PC-9 (cell line): ENCODE results near the gene TGFBR2. TPM values are rescaled to one million over a fixed set of nuclear protein-coding genes. Genes with fewer than 3 reads are reported as not detected.

ENCODE experiments used
- BruUV-seq: library from RNA; stranded (reverse); fragments of 400-500 nt; replicated peaks from 2 replicates; lab custom pipeline; 2021; lab: Mats Ljungman, UMichigan
- CTCF ChIA-PET: fragments of 300-600 bp; sonication (Branson Sonifier 250); formaldehyde crosslinking; loops from one replicate; lab custom pipeline; 2022; ENCODE audit warnings: antibody characterized with exemption; lab: Charles Lee
- POLR2A ChIA-PET: fragments of 300-600 bp; sonication (Branson Sonifier 250); formaldehyde crosslinking; loops from one replicate; lab custom pipeline; 2022; ENCODE audit warnings: antibody characterized with exemption; ENCODE audit not compliant: unreplicated experiment; lab: Charles Lee
- DNase-seq, 2 experiments: peaks; one replicate each; pipeline versions ENCODE4 v3.0.0 to v3.0.0-alpha.2; 2015 to 2022; ENCODE audit warnings: mixed read lengths in 1 of 2
- H2AFZ ChIP-seq: fragments of 200-600 bp; sonication (generic); 2 replicates; pipeline ENCODE4 v1.8.1; 2017; ENCODE audit warnings: antibody characterized with exemption
- H3F3A ChIP-seq: fragments of 200-600 bp; sonication (generic); 2 replicates; pipeline ENCODE4 v1.8.1; 2017; ENCODE audit warnings: antibody characterized with exemption, mild to moderate bottlenecking, low read depth; ENCODE audit not compliant: insufficient read depth
- H3K27ac ChIP-seq: fragments of 200-600 bp; sonication (generic); 2 replicates; pipeline ENCODE4 v1.6.1; 2016; ENCODE audit warnings: mixed run types
- H3K27me3 ChIP-seq: fragments of 200-600 bp; sonication (generic); 2 replicates; pipeline ENCODE4 v1.6.1; 2016; ENCODE audit warnings: low read depth, mixed run types; ENCODE audit not compliant: insufficient read depth
- H3K36me3 ChIP-seq: fragments of 200-600 bp; sonication (generic); 2 replicates; pipeline ENCODE4 v1.6.1; 2016; ENCODE audit warnings: low read depth, mixed run types
- H3K4me1 ChIP-seq: fragments of 200-600 bp; sonication (generic); replicated peaks from 2 replicates; pipeline ENCODE4 v1.6.1; 2016; ENCODE audit warnings: mixed run types; ENCODE audit not compliant: insufficient read depth
- H3K4me2 ChIP-seq: fragments of 200-600 bp; sonication (generic); 2 replicates; pipeline ENCODE4 v1.6.1; 2017; ENCODE audit warnings: mixed run types
- H3K4me3 ChIP-seq: fragments of 200-600 bp; sonication (generic); 2 replicates; pipeline ENCODE4 v1.6.1; 2016; ENCODE audit warnings: mixed run types
- H3K79me2 ChIP-seq: fragments of 200-600 bp; sonication (generic); 2 replicates; pipeline ENCODE4 v1.6.1; 2017; ENCODE audit warnings: low read depth, mixed run types
- H3K9me2 ChIP-seq: fragments of 200-600 bp; sonication (generic); 2 replicates; pipeline ENCODE4 v1.8.1; 2017; ENCODE audit warnings: mild to moderate bottlenecking; ENCODE audit not compliant: insufficient read depth
- H3K9me3 ChIP-seq: fragments of 200-600 bp; sonication (generic); 2 replicates; pipeline ENCODE4 v1.8.1; 2016; ENCODE audit warnings: low read depth; ENCODE audit not compliant: insufficient read depth
- H4K20me1 ChIP-seq: fragments of 200-600 bp; sonication (generic); 2 replicates; pipeline ENCODE4 v1.8.1; 2017; ENCODE audit not compliant: insufficient read depth
- CTCF ChIP-seq: fragments of 200-600 bp; sonication (generic); conservative IDR thresholded peaks from 2 replicates; pipeline ENCODE4 v1.6.1; 2017; ENCODE audit warnings: mixed run types, antibody characterized with exemption, mild to moderate bottlenecking, moderate library complexity
- EZH2 ChIP-seq: fragments of 200-600 bp; sonication (generic); IDR thresholded peaks from 2 replicates; pipeline ENCODE4 v1.8.0; 2017; ENCODE audit warnings: antibody characterized with exemption, low read depth
- intact Hi-C: fragments of 100-400 bp; cut with micrococcal nuclease; formaldehyde crosslinking; loops from one replicate; pipeline ENCODE4 v1.10.0; 2022; ENCODE audit not compliant: unreplicated experiment
- total RNA-seq: library from RNA; stranded (reverse); gene quantifications from 2 replicates; pipeline ENCODE4 v1.2.3, GENCODE V29; 2021

TGFBR2 gene
- total RNA-seq, 1 experiment from 2014 or later: 33.6 TPM

GRCh38 chr3:30719536-30719935 lies 113.1 kb downstream of the TGFBR2 start:
- no TSS peak for BruUV-seq
- intact Hi-C loops: no loop called here
- Histone ChIP-seq H3K4me2 (no peak overlapping the region), H3K4me3 (no peak overlapping the region), H3K36me3 (no peaks in the 10 kb centered on the region), H3K4me1 (peaks cover 15% of the 10 kb centered on the region), H2AFZ (no peak overlapping the region), H3K9me3 (no peaks in the 10 kb centered on the region), H3K9me2 (no peaks in the 10 kb centered on the region), H3F3A (peaks cover 13% of the 10 kb centered on the region), H3K27me3 (no peaks in the 10 kb centered on the region), H3K79me2 (no peaks in the 10 kb centered on the region), H4K20me1 (no peaks in the 10 kb centered on the region), H3K27ac (no peak overlapping the region)
- ChIA-PET CTCF (no interaction called here), POLR2A (interaction anchor here (0.7 kb wide), 1 partner anchor 89 kb away, joined by 3 read pairs; no protein-coding TSS in a partner anchor)
- TF ChIP-seq EZH2 (no peak), CTCF (no peak)
- no peak for DNase-seq

- H4K20me1 ChIP-seq: no peaks in the 10 kb centered on the region
- ChIA-PET POLR2A (no interaction called here), CTCF (no interaction called here)
- no peaks in the 10 kb centered on the region for H3K36me3 ChIP-seq
- H3K79me2 ChIP-seq: no peaks in the 10 kb centered on the region
- H2AFZ ChIP-seq: no peak overlapping the region
- H3F3A ChIP-seq: peaks cover 13% of the 10 kb centered on the region
- H3K4me1 ChIP-seq: peaks cover 15% of the 10 kb centered on the region
- H3K4me2 ChIP-seq: peak overlapping the region; percentile 64
- intact Hi-C loops: no loop called here
- H3K4me3 ChIP-seq: no peak overlapping the region
- no peaks in the 10 kb centered on the region for H3K27me3 ChIP-seq
- DNase-seq: peak; percentile 1 to 93
- no peaks in the 10 kb centered on the region for H3K9me3 ChIP-seq
- no peaks in the 10 kb centered on the region for H3K9me2 ChIP-seq
- TF ChIP-seq EZH2 (no peak), CTCF (no peak)
- no TSS peak for BruUV-seq
- H3K27ac ChIP-seq: no peak overlapping the region
Measured at GRCh38 chr3:30720586-30721313, 114.3 kb downstream of the TGFBR2 start.

GRCh38 chr3:30721314-30721634 lies 114.9 kb downstream of the TGFBR2 start:
- Histone ChIP-seq H3K4me1 (peaks cover 15% of the 10 kb centered on the region), H3K4me2 (peak overlapping the region; percentile 64), H3K27me3 (no peaks in the 10 kb centered on the region), H3K36me3 (no peaks in the 10 kb centered on the region), H3K9me2 (no peaks in the 10 kb centered on the region), H3F3A (peaks cover 13% of the 10 kb centered on the region), H2AFZ (no peak overlapping the region), H3K27ac (no peak overlapping the region), H3K9me3 (no peaks in the 10 kb centered on the region), H3K4me3 (no peak overlapping the region), H3K79me2 (no peaks in the 10 kb centered on the region), H4K20me1 (no peaks in the 10 kb centered on the region)
- TF ChIP-seq CTCF (no peak), EZH2 (no peak)
- ChIA-PET POLR2A (no interaction called here), CTCF (no interaction called here)
- intact Hi-C loops: no loop called here
- peak in 1 of 2 experiments; percentile 3 for DNase-seq
- BruUV-seq: no TSS peak
